Measurements from ENCODE around the gene NOTUM. TPM values are rescaled to one million over a fixed set of nuclear protein-coding genes. Genes with fewer than 3 reads are reported as not detected.

The NOTUM gene
- polyA plus RNA-seq, 3 donors: not detected

GRCh38 chr17:81931557-81932332 is 29.2 kb downstream of the NOTUM start:
- Histone ChIP-seq H4K20me1 (ENCODE audit: insufficient read depth, low read length) (peaks cover 4% of the 10 kb centered on the region), H3K4me3 (replicated peaks in 1 of 3; ENCODE audit: low read depth in 2 of 3, low read length in 3 of 3) (no peak overlapping the region), H3K27me3 (ENCODE audit: control insufficient read depth in 2 of 2, insufficient read depth in 2 of 2, low read length in 2 of 2) (peaks cover 9 to 42% of the 10 kb centered on the region in 2 donors), H3K9ac (ENCODE audit: insufficient read depth, low read length, poor library complexity, severe bottlenecking) (no peak overlapping the region), H3K9me3 (replicated peaks in 1 of 2; ENCODE audit: control insufficient read depth in 1 of 2, insufficient read depth in 1 of 2, low read length in 2 of 2) (no peaks in the 10 kb centered on the region), H3K79me2 (ENCODE audit: insufficient read depth, low read length) (peaks cover 5% of the 10 kb centered on the region), H3K4me2 (replicated peaks; ENCODE audit: extremely low read depth, low read length, poor library complexity, severe bottlenecking) (no peak overlapping the region), H3K27ac (ENCODE audit: low read depth in 1 of 2, low read length in 2 of 2) (no peak overlapping the region), H3K4me1 (ENCODE audit: control insufficient read depth in 1 of 2, insufficient read depth in 2 of 2, low read length in 2 of 2) (peaks cover 14 to 20% of the 10 kb centered on the region in 2 donors), H2AFZ (ENCODE audit: insufficient read depth, low read depth, low read length, poor library complexity, severe bottlenecking) (no peak overlapping the region), H3K36me3 (replicated peaks in 1 of 2; ENCODE audit: control insufficient read depth in 1 of 2, insufficient read depth in 2 of 2, low read length in 2 of 2) (no peaks in the 10 kb centered on the region)
- Mint-ChIP-seq H3K4me3 (peak overlapping the region in 1 of 2 donors; percentile 11), H3K4me1 (peaks cover 21% of the 10 kb centered on the region), H3K27me3 (ENCODE audit: low read depth in 3 of 3) (peaks cover 41 to 62% (median 41%) of the 10 kb centered on the region in 3 donors), H3K36me3 (peaks cover 0 to 2% of the 10 kb centered on the region in 2 donors), H3K27ac (peak overlapping the region in 1 of 7 donors; percentile 5), H3K9me3 (peaks cover 0 to 5% (median 3%) of the 10 kb centered on the region in 7 donors)
- no peak for DNase-seq
- 33% methylated on average over 5 of the region's 15 CpGs for whole genome bisulfite sequencing (ENCODE audit: insufficient coverage)
- intact Hi-C loops (cut with micrococcal nuclease): no loop called here
- TF ChIP-seq, protein P1, sequence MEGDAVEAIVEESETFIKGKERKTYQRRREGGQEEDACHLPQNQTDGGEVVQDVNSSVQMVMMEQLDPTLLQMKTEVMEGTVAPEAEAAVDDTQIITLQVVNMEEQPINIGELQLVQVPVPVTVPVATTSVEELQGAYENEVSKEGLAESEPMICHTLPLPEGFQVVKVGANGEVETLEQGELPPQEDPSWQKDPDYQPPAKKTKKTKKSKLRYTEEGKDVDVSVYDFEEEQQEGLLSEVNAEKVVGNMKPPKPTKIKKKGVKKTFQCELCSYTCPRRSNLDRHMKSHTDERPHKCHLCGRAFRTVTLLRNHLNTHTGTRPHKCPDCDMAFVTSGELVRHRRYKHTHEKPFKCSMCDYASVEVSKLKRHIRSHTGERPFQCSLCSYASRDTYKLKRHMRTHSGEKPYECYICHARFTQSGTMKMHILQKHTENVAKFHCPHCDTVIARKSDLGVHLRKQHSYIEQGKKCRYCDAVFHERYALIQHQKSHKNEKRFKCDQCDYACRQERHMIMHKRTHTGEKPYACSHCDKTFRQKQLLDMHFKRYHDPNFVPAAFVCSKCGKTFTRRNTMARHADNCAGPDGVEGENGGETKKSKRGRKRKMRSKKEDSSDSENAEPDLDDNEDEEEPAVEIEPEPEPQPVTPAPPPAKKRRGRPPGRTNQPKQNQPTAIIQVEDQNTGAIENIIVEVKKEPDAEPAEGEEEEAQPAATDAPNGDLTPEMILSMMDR (IDR thresholded peaks at IDR 0.05): no peak

- peaks cover 20% of the 10 kb centered on the region for H3K4me1 Mint-ChIP-seq
- H3K27me3 Mint-ChIP-seq (ENCODE audit: low read depth in 3 of 3): peaks cover 36 to 56% (median 38%) of the 10 kb centered on the region in 3 donors
- WGBS (ENCODE audit: insufficient coverage): 84% methylated on average over 12 of the region's 13 CpGs
- peaks cover 0 to 2% of the 10 kb centered on the region in 2 donors for H3K36me3 Mint-ChIP-seq
- Histone ChIP-seq H3K9ac (ENCODE audit: insufficient read depth, low read length, poor library complexity, severe bottlenecking) (no peak overlapping the region), H3K27ac (ENCODE audit: low read depth in 1 of 2, low read length in 2 of 2) (no peak overlapping the region), H3K27me3 (ENCODE audit: control insufficient read depth in 2 of 2, insufficient read depth in 2 of 2, low read length in 2 of 2) (peaks cover 9 to 39% of the 10 kb centered on the region in 2 donors), H3K36me3 (replicated peaks in 1 of 2; ENCODE audit: control insufficient read depth in 1 of 2, insufficient read depth in 2 of 2, low read length in 2 of 2) (no peaks in the 10 kb centered on the region), H2AFZ (ENCODE audit: insufficient read depth, low read depth, low read length, poor library complexity, severe bottlenecking) (no peak overlapping the region), H3K4me1 (ENCODE audit: control insufficient read depth in 1 of 2, insufficient read depth in 2 of 2, low read length in 2 of 2) (peaks cover 15 to 21% of the 10 kb centered on the region in 2 donors), H3K9me3 (replicated peaks in 1 of 2; ENCODE audit: control insufficient read depth in 1 of 2, insufficient read depth in 1 of 2, low read length in 2 of 2) (no peaks in the 10 kb centered on the region), H3K4me3 (replicated peaks in 1 of 3; ENCODE audit: low read depth in 2 of 3, low read length in 3 of 3) (no peak overlapping the region), H3K79me2 (ENCODE audit: insufficient read depth, low read length) (peaks cover 11% of the 10 kb centered on the region), H4K20me1 (ENCODE audit: insufficient read depth, low read length) (peaks cover 6% of the 10 kb centered on the region), H3K4me2 (replicated peaks; ENCODE audit: extremely low read depth, low read length, poor library complexity, severe bottlenecking) (no peak overlapping the region)
- H3K4me3 Mint-ChIP-seq: peak overlapping the region in 1 of 2 donors; percentile 61
- intact Hi-C loops (cut with micrococcal nuclease): no loop called here
- TF ChIP-seq, protein P1 (IDR thresholded peaks at IDR 0.05): no peak
- H3K9me3 Mint-ChIP-seq: peaks cover 0 to 5% (median 3%) of the 10 kb centered on the region in 7 donors
- no peak for DNase-seq
- H3K27ac Mint-ChIP-seq: peak overlapping the region in 1 of 7 donors; percentile 51
Measured at GRCh38 chr17:81931189-81931556, 29.8 kb downstream of the NOTUM start.

Measured in CD14-positive monocyte (primary cell).